OCI-LY3 (cell line): ENCODE data around the gene VPS13A.

Experiments
- H2AFZ ChIP-seq: fragments of 200-600, 300-600 bp; shearing (Covaris generic); 2 replicates; pipeline ENCODE4 v1.6.0; 2014; ENCODE audit warnings: antibody characterized with exemption, low read depth, low read length
- H3K27ac ChIP-seq: fragments of 200-600, 300-600 bp; sonication (generic); 2 replicates; pipeline ENCODE4 v1.5.1; 2014; ENCODE audit warnings: mild to moderate bottlenecking, low read length, moderate library complexity, mixed read lengths
- H3K27me3 ChIP-seq: fragments of 200-600, 300-600 bp; sonication (generic); 2 replicates; pipeline ENCODE4 v1.6.1; 2014; ENCODE audit warnings: low read depth, low read length, mixed read lengths
- H3K36me3 ChIP-seq: fragments of 200-600, 300-600 bp; sonication (generic); replicated peaks from 2 replicates; pipeline ENCODE3; 2014; ENCODE audit warnings: low read depth, low read length, mixed read lengths
- H3K4me1 ChIP-seq: fragments of 300-600, 200-600 bp; sonication (generic); 2 replicates; pipeline ENCODE4 v1.6.1; 2014; ENCODE audit warnings: low read length, mixed read lengths
- H3K4me2 ChIP-seq: fragments of 200-600, 300-600 bp; sonication (generic); 2 replicates; pipeline ENCODE4 v1.6.1; 2014; ENCODE audit warnings: low read length, mixed read lengths
- H3K4me3 ChIP-seq: fragments of 300-600, 200-600 bp; sonication (generic); 2 replicates; pipeline ENCODE4 v1.5.1; 2014; ENCODE audit warnings: antibody characterized with exemption, mild to moderate bottlenecking, low read length, moderate library complexity
- H3K79me2 ChIP-seq: fragments of 300-600, 200-600 bp; shearing (Covaris generic); 2 replicates; pipeline ENCODE4 v1.6.1; 2014; ENCODE audit warnings: mild to moderate bottlenecking, low read length, mixed read lengths
- H3K9ac ChIP-seq: fragments of 300-600, 200-600 bp; shearing (Covaris generic); 2 replicates; pipeline ENCODE4 v1.6.0; 2014; ENCODE audit warnings: mild to moderate bottlenecking, low read length, moderate library complexity
- H3K9me3 ChIP-seq: fragments of 200-600, 300-600 bp; shearing (Covaris generic); 2 replicates; pipeline ENCODE4 v1.6.1; 2014; ENCODE audit warnings: low read length, mixed read lengths; ENCODE audit not compliant: insufficient read depth
- H4K20me1 ChIP-seq: fragments of 200-600, 300-600 bp; sonication (generic); 2 replicates; pipeline ENCODE4 v1.6.1; 2016; ENCODE audit warnings: low read length, mixed read lengths; ENCODE audit not compliant: insufficient read depth
- EZH2phosphoT487 ChIP-seq: fragments of 200-600 bp; shearing (Covaris generic); IDR thresholded peaks from 2 replicates; pipeline ENCODE4 v1.6.1; 2018; ENCODE audit warnings: antibody characterized with exemption, mixed run types, low read depth
- TF ChIP-seq, protein P1 (sequence below): fragments of 200-600, 300-600 bp; sonication (generic); IDR thresholded peaks from 2 replicates; pipeline ENCODE4 v1.5.1; 2014; ENCODE audit warnings: antibody characterized with exemption, low read length, low read depth

VPS13A gene

DNA sequence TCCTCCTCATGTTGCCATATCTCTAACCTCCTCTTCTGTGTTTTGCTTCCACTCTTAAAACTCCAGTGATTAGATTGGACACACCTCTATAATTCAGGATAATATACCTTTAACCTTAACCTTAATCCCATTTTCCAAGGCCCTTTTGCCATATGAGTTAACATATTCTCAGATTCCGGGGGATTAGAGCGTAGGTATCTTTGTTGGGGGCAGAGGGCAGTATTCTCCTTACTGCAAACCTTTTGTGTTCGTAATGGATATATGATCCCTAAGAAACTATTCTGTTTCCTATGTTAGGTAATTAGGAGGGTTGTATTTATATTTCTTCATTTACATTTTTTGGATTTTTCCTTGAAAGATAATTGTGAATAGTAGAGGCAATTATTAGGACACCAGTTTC lies 99.5 kb downstream of the VPS13A start:
- no peaks in the 10 kb centered on the region for H3K79me2 ChIP-seq
- H3K4me2 ChIP-seq, result no peak overlapping the region
- no peak overlapping the region for H2AFZ ChIP-seq
- H3K4me3 ChIP-seq, result no peak overlapping the region
- no peak overlapping the region for H3K9ac ChIP-seq
- no peaks in the 10 kb centered on the region for H3K4me1 ChIP-seq
- H3K9me3 ChIP-seq, result no peaks in the 10 kb centered on the region
- TF ChIP-seq EZH2phosphoT487, result no peak
- TF ChIP-seq, protein P1, sequence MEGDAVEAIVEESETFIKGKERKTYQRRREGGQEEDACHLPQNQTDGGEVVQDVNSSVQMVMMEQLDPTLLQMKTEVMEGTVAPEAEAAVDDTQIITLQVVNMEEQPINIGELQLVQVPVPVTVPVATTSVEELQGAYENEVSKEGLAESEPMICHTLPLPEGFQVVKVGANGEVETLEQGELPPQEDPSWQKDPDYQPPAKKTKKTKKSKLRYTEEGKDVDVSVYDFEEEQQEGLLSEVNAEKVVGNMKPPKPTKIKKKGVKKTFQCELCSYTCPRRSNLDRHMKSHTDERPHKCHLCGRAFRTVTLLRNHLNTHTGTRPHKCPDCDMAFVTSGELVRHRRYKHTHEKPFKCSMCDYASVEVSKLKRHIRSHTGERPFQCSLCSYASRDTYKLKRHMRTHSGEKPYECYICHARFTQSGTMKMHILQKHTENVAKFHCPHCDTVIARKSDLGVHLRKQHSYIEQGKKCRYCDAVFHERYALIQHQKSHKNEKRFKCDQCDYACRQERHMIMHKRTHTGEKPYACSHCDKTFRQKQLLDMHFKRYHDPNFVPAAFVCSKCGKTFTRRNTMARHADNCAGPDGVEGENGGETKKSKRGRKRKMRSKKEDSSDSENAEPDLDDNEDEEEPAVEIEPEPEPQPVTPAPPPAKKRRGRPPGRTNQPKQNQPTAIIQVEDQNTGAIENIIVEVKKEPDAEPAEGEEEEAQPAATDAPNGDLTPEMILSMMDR, result no peak
- H3K27ac ChIP-seq, result no peak overlapping the region
- H3K36me3 ChIP-seq, result peaks cover 13% of the 10 kb centered on the region
- no peaks in the 10 kb centered on the region for H3K27me3 ChIP-seq
- H4K20me1 ChIP-seq, result no peaks in the 10 kb centered on the region

GRCh38 chr9:77277719-77278118 lies 100.4 kb downstream of the VPS13A start:
- Histone ChIP-seq H3K27me3 (no peaks in the 10 kb centered on the region), H3K27ac (no peak overlapping the region), H3K9ac (no peak overlapping the region), H3K4me1 (no peaks in the 10 kb centered on the region), H3K4me2 (no peak overlapping the region), H3K79me2 (no peaks in the 10 kb centered on the region), H4K20me1 (no peaks in the 10 kb centered on the region), H3K4me3 (no peak overlapping the region), H3K36me3 (peaks cover 16% of the 10 kb centered on the region), H3K9me3 (no peaks in the 10 kb centered on the region), H2AFZ (no peak overlapping the region)
- TF ChIP-seq, protein P1, result no peak
- no peak for TF ChIP-seq EZH2phosphoT487

DNA sequence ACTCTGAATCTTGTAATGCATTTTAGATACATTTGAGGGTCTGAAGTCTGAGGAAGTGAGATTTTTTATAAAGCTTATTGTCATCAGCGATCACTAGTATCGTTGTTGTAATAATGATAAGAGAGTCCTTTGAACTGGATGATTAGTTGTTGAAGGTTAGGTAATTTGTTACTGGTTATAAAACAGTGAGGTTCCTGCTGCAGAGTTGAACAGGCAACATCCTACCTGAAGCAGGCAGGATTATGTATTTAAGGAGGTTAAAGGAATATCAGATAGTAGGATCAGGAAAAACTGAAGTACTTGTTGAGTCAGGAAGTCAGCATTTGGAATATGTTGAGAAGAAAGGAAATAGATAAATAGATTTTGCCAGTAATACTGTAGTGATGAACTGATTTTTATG lies 106.7 kb downstream of the VPS13A start:
- Histone ChIP-seq H3K27me3 (no peaks in the 10 kb centered on the region), H3K4me3 (no peak overlapping the region), H3K9ac (no peak overlapping the region), H3K9me3 (0 out of 2 replicates have a peak, but pooled peaks cover 3% of the 10 kb centered on the region), H2AFZ (no peak overlapping the region), H3K27ac (no peak overlapping the region), H3K36me3 (peaks cover 24% of the 10 kb centered on the region), H4K20me1 (no peaks in the 10 kb centered on the region), H3K4me1 (no peaks in the 10 kb centered on the region), H3K4me2 (no peak overlapping the region), H3K79me2 (no peaks in the 10 kb centered on the region)
- TF ChIP-seq EZH2phosphoT487, result no peak
- TF ChIP-seq, protein P1, result no peak

DNA sequence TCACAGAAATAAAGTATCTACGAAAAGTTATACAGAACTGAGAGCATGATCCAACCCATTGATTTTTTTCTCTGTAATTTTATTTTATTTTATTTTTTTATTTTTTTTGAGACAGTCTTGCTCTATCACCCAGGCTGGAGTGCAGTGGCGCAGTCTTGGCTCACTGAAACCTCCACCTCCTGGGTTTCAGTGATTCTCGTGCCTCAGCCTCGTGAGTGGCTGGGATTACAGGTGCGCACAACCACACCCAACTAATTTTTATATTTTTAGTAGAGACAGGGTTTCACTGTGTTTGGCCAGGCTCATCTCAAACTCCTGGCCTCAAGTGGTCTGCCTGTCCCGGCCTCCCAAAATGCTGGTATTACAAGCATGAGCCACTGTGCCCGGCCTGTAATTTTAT lies 107.3 kb downstream of the VPS13A start:
- 0 out of 2 replicates have a peak, but pooled peaks cover 4% of the 10 kb centered on the region for H3K9me3 ChIP-seq
- no peak overlapping the region for H3K4me3 ChIP-seq
- no peaks in the 10 kb centered on the region for H3K79me2 ChIP-seq
- no peak overlapping the region for H2AFZ ChIP-seq
- no peaks in the 10 kb centered on the region for H4K20me1 ChIP-seq
- no peak overlapping the region for H3K27ac ChIP-seq
- TF ChIP-seq, protein P1, result no peak
- TF ChIP-seq EZH2phosphoT487, result no peak
- H3K9ac ChIP-seq, result no peak overlapping the region
- no peaks in the 10 kb centered on the region for H3K4me1 ChIP-seq
- peaks cover 24% of the 10 kb centered on the region for H3K36me3 ChIP-seq
- no peaks in the 10 kb centered on the region for H3K27me3 ChIP-seq
- H3K4me2 ChIP-seq, result no peak overlapping the region
